Measurements from ENCODE around the gene LIMS3.
"Not testable (repeated sequence)": the region's sequence is repeated elsewhere in the genome, so short reads cannot be mapped to it uniquely, and the experiment has no call there.

Gene LIMS3

DNA sequence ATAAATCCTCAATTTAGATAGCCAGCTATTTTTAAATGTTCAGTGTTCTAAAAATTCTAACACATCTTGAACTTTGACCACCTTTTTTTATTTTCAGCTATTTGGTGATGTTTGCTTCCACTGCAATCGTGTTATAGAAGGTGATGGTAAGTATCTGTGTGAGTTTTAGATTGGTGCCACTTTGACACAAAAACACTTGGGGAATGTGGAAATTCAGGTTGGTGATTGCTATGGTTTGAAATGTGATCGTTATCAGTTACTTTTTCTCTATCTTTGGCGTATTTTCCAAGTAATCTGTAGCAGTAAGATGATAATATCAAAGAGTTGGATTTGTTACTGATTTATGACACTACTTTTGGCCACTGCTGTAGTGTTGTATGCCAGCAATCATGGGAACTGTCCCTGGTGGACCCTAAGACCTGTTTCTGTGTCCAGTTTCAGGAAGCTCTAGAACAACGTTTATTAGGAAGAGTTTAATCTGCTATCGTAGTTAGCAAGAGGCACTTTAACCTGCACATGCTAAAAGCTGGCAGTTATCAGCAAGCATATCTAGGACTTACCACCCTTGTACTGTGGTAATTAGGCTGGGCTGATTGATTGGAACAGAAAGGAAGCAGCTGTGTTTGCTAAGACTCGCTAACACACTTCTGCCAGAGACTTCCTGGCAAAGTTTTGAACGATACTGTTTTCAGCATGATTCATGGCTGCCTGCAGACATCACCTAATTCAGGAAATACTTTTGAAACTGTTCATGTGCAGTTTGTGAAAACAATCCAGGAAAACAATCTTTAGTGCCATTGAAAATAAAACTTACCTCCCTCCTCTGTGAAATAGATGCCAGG, 23.3 kb downstream of the LIMS3 start:
- DNase-seq (ENCODE audit: extremely low read depth in 1 of 2, low read depth in 1 of 2), result not testable (repeated sequence)

DNA sequence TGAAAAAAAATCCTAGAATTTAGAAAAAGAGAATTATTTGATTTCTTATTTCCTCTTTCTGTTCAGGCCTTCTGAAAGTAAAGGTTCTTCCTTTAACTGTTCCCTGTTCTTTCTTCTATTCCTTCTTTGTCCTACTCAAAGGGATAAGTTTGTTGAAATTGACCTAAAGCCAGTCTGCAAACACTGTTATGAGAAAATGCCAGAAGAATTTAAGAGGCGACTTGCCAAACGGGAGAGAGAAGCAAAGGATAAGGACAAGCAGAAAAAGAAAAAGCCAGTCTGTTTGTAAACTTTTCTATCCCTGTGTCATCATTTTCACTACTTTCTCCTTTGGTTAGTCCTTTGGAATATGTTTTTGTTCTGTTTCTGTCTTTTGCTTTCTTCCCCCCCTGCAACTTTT, 26.0 kb downstream of the LIMS3 start:
- DNase-seq (ENCODE audit: extremely low read depth in 1 of 2, low read depth in 1 of 2), result not testable (repeated sequence)

DNA sequence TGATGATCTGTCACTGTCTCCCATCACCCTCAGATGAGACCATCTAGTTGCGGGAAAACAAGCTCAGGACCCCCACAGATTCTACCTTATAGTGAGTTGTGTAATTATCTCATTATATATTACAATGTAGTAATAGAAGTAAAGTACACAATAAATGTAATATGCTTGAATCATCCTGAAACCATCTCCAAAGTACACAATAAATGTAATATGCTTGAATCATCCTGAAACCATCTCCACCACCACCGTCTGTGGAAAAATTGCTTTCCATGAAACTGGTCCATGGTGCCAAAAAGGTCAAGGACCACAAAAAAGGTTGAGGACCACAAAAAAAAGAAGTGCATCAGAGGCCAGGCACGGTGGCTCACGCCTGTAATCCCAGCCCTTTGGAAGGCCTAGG, 29.3 kb downstream of the LIMS3 start:
- not testable (repeated sequence) for DNase-seq (ENCODE audit: extremely low read depth in 1 of 2, low read depth in 1 of 2)

DNA sequence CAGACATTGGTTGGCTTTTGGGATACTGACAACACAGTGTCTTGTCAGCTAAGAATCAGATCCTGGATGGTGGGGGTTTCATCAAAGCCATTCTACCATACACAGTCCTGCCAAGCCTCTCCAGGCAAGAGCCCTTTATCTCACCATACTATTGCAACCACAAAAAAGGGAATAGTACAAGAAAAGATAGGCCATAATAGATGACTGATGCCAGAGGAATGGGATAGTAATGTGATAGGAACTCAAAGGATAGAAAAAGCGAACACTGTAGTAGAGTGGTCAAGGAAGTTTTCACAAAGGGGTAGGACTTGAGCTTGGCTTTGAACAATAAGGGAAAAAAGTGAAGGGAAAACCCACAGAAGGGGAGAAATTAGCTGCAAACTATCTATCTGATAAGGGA, 30.7 kb downstream of the LIMS3 start:
- not testable (repeated sequence) for DNase-seq (ENCODE audit: extremely low read depth in 1 of 2, low read depth in 1 of 2)

DNA sequence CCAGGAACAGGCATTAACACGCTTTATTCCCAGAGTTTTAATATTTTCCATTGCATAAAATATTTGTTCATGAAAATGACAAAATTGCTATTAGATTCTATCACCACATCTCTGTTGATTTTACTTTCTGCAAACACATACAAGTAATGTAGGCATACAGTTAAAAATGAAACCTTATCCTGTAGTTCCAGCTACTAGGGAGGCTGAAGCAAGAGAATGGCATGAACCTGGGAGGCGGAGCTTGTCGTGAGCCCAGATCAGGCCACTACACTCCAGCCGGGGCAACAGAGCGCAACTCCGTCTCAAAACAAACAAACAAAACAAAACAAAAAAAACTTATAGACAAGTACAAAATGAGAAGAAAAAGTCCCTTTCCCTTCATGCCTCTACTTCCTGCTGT, 38.0 kb downstream of the LIMS3 start:
- DNase-seq (ENCODE audit: extremely low read depth in 1 of 2, low read depth in 1 of 2), result not testable (repeated sequence)

DNA sequence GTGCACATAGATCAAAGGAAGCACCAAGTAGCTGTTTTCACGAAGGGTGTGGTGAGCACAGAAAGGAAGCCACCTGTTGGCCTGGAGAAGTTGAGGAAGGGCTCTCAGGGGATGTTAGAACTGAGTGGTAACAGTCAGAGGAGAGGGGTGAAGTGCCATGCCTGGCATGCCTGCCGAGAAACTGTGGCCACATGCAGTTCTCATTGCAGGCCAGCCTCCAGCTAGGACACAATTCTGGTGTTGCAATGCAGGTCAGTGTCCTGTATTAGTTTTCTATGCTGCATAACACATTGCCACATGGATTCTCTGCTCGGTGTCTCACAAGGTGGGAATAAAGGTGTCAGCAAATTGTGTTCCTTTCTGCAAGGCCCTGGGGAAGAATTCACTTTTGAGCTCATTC, 46.9 kb downstream of the LIMS3 start:
- DNase-seq (ENCODE audit: extremely low read depth in 1 of 2, low read depth in 1 of 2), result not testable (repeated sequence)

DNA sequence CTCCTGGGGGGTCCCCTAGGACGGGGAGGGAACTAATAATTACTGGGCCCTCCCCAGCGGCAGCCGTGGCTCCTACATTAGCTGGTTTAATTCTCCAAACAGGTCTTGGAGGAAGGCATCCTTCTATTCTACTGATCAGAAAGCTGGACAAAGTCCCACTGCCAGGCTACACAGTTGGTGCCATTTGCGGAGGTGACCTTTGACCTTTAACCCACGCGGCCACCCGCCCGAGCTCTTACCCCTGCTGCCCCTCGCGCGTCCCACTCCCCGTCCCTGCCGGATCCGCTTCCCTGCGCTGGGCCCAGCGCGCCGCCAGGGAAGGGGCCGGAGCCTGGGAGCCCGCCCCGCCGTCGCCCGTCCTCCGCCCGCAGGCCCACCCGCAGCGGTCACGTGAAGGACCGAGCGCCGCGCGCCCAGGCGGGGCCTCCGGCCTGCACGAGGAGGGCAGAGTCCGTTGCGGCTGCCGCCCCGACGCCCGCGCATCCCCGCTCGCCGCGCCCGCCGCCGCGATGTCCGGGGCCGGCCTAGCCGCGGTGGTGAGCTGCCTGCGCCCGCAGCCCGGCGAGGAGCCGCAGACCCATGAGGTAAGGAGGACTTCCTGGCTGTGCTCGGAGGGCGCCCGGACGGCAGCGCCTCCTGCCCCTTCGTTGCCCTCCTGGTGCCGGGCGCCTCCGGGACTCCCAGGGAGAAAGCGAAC, 48.9 kb downstream of the LIMS3 start:
- not testable (repeated sequence) for DNase-seq (ENCODE audit: extremely low read depth in 1 of 2, low read depth in 1 of 2)

DNA sequence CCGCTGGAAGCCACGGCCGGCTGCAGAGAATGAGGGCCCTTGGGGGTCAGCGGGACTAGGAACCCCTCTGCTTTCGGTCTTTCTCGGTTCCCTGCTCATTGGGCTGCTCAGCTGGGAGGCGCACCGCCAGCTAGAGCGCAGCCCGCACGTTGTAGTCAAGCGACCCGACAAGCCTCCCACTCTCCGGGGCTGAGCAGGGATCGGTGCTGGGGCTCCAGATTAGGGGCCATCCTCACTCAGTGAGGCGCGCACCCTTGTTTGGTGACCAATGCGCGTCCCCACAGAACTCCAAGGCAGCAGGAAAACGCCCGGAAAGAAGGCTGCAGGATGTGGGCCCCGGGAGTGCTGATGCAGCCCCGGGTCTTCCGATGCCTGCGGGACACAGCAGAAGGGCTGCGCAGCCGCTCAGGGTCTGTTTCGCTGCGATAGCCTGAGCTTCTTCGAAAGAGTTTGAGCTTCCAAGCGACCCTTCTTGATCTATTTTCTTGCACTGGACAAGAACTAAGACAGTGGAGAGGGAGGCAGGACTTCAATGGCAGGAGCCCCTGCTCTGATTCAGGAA, 49.6 kb downstream of the LIMS3 start:
- not testable (repeated sequence) for DNase-seq (ENCODE audit: extremely low read depth in 1 of 2, low read depth in 1 of 2)

DNA sequence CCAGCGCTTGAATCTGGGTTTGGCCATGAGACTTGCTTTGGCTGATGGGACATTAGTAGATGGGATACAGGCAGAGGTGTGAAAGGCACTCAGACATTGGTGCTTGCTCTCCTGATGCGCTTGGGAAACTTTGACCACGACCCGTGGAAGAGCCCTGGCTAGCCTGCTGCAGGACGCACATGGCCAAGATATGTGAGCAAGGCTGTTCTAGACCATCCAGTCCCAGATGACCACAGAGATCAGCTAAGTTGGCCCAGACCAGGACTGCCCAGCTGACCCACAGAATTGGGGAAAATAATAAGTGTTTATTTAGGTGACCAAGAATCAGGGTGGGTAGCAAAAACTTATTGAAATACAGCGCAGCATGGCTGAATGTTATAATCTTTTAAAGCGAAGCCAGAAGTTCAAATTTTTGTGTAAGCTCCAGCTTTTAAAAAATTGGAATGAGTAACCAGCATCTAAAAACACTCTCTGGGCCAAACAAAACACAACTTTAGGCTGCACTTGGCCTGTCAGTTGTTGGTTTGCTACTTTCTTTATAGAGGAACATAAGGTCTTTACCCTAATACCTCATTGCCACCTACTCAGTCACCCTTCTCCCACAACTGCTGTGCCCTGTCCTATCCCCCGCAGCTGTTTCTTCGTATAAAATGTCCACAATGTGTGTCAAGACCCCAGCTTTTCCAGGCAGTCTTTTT, 51.8 kb downstream of the LIMS3 start:
- not testable (repeated sequence) for DNase-seq (ENCODE audit: extremely low read depth in 1 of 2, low read depth in 1 of 2)

DNA sequence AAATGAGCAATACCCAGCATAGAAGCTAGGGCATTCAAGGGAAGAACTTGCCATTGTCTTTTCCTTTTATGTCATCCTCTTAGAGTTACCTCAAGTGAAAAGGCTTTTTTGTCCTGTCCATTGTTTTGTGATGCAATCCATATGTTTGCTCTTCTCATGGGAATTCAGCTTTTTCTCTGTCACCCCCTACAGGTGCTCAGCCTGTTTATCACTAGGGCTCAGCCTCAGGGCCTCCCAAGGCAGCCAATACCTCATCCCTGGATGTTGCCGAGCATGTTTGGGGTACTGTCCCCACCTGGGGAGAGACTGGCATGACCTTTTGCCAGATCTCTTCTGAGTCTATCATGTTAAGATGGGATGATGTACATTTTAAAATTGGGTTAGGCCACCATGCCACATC, 65.5 kb downstream of the LIMS3 start:
- DNase-seq (ENCODE audit: extremely low read depth in 1 of 2, low read depth in 1 of 2), result not testable (repeated sequence)

DNA sequence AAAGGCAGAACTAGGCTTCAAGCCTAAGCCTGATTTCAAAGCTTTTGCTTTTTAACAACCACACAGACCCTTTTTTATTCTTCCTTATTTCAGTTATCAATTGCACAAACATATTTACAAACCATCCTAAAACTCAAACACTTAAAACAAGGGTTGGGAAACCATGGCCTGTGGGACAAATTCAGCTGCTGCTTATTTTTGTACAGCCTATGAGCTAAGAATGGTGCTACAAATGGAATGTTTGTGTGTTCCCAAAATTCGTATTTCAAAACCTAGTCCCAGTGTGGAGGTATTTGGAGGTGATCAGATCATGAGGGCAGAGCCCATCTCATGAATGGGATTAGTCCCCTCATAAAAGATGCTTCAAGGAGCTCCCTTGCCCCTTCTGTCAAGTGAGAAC, 67.0 kb downstream of the LIMS3 start:
- not testable (repeated sequence) for DNase-seq (ENCODE audit: extremely low read depth in 1 of 2, low read depth in 1 of 2)

DNA sequence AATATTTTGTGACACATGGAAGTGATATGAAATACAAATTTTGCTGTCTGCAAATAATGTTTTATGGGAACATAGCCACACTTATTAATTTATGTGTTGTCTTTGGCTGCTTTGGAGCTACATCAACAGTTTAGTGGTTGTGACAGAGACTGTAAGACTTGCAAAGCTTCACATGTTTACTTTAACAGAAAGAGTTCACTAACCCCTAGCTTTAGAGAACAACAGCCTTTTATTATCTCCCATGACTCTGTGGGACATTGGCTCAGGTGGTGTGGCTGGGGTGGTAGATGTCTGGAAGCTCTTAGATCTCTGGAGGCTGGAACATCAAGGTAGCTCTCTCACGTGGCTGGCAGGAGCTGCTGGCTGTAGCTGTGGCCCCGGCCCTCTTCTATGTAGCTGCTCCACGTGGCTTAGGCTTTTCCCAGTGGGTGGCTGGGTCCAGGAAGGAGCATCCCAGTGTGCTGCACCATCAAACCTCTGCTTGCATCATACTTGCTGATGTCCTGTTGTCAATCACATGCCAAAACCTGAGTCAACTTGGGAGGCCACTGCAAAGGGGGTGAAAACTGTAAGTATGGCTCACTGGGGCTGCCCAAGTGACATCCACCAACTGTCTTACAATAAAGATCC, 67.7 kb downstream of the LIMS3 start:
- DNase-seq (ENCODE audit: extremely low read depth in 1 of 2, low read depth in 1 of 2), result not testable (repeated sequence)

DNA sequence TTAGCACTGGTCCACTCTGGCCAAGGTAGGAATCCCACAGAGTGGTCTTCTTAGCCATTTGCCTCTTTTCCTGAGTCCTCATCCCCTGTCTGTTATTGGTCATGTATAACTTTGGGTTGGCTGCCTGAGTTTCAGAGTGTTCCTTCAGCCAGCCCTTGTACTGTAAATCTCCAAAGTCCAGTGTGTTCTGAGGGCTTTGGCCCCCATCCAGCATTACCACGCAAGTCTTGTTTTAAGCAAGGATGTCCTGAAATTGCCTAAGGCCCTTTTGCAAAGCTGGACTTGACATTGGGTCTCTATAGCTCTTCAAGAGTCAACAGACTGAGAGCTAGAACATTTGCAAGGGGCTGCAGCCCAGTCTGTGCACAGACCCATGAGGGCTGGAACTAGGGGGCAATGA, 68.4 kb downstream of the LIMS3 start:
- DNase-seq (ENCODE audit: extremely low read depth in 1 of 2, low read depth in 1 of 2), result not testable (repeated sequence)

DNA sequence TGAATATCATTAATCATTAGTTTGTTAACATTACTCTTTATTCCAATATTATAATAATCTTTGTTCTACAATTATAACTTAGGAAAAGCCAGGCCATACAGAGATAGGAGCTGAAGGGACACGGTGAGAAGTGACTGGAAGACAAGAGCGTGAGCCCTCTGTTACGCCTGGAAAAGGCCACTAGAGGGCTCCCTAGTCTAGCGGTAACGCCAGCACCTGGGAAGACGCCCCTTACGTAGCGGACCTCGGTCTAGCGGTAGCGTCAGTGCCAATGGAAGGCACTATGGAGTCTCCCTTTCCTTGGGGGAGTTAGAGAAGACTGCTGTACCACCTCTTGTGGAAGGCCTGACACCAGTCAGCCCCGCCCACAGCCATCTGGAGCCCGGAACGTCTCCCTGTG, 71.4 kb downstream of the LIMS3 start:
- DNase-seq (ENCODE audit: extremely low read depth in 1 of 2, low read depth in 1 of 2), result not testable (repeated sequence)

DNA sequence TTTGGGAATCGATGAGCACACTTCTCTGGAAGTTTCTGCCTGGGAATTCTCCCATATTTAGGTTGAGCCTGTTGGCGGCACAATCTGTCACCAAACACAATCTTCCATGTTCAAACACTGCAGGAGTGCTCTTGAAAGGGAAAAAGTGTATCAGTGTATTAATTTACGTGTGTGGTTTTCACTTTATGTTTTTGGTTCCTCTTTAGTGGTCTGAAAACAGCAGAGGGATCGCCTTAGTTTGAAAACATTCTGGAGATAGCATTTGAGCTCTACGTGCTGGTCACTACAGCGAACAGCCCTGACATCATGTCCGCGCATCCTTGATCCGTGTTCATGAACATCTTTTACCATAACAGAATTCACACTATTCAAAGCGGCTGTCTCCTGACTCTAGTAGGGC, 73.2 kb downstream of the LIMS3 start:
- not testable (repeated sequence) for DNase-seq (ENCODE audit: extremely low read depth in 1 of 2, low read depth in 1 of 2)

Measured in stimulated activated CD8-positive, alpha-beta memory T cell treated with anti-CD3 and anti-CD28 coated beads, Interleukin-7, amount 100 ng/mL, for 48 hours (primary cell).